GM18870 (cell line): ENCODE measurements around the gene TTLL6.

ENCODE experiments used
- ATAC-seq: cut with Tn5 transposase; IDR thresholded peaks from one replicate; pipeline ENCODE4 v1.9.1; 2021; ENCODE audit warnings: moderate library complexity; ENCODE audit not compliant: unreplicated experiment

TTLL6 gene

GRCh38 chr17:48761114-48761513 is 55.9 kb downstream of the TTLL6 start:
- ATAC-seq: no peak

GRCh38 chr17:48760411-48760810 is 56.6 kb downstream of the TTLL6 start:
- ATAC-seq: no peak

- ATAC-seq: no peak
Measured at GRCh38 chr17:48759288-48759687, 57.7 kb downstream of the TTLL6 start.

GRCh38 chr17:48757524-48757961 is 59.5 kb downstream of the TTLL6 start:
- ATAC-seq: no peak

GRCh38 chr17:48756830-48757251 is 60.2 kb downstream of the TTLL6 start:
- ATAC-seq: no peak

- ATAC-seq: no peak
Measured at GRCh38 chr17:48755356-48755755, 61.7 kb downstream of the TTLL6 start.

GRCh38 chr17:48754500-48755261 is 62.3 kb downstream of the TTLL6 start:
- ATAC-seq: no peak

GRCh38 chr17:48753794-48754499 is 63.1 kb downstream of the TTLL6 start:
- ATAC-seq: no peak

GRCh38 chr17:48752399-48753288 is 64.4 kb downstream of the TTLL6 start:
- no peak for ATAC-seq

GRCh38 chr17:48751733-48752398 is 65.2 kb downstream of the TTLL6 start:
- no peak for ATAC-seq

GRCh38 chr17:48751172-48751571 is 65.9 kb downstream of the TTLL6 start:
- no peak for ATAC-seq

- ATAC-seq: no peak
Measured at GRCh38 chr17:48749621-48750553, 67.1 kb downstream of the TTLL6 start.

GRCh38 chr17:48748718-48749566 is 68.1 kb downstream of the TTLL6 start:
- ATAC-seq: no peak

GRCh38 chr17:48747445-48748363 is 69.3 kb downstream of the TTLL6 start:
- no peak for ATAC-seq

- ATAC-seq: no peak
Measured at GRCh38 chr17:48746916-48747444, 70.0 kb downstream of the TTLL6 start.

GRCh38 chr17:48745381-48746275 is 71.4 kb downstream of the TTLL6 start:
- ATAC-seq: no peak
